ENCODE data around the gene ECHDC3.

ECHDC3 gene

DNA sequence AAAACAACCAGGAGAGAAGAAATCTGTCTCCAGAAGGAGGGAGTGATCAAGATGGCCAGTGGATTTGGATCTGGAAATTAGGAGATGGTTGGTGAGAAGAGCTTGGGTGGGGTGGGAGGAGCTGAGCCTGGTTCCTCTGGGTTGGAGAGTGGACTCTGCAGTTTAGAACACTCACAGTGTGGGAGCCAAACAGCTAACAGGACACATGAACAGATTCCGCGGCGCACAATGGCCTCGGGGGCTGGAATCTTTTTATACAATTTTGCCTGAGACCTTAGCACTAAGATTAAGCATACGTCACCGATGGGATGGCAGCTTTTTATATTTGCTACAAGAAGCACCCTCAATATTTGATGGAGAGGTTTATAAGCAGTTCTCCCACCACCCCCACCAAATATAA lies 2.9 kb downstream of the ECHDC3 start:
- Histone ChIP-seq H3K79me1 (ENCODE audit: low read depth, low read length) (no peaks in the 10 kb centered on the region), H3K4me2 (ENCODE audit: insufficient read depth, low read length, poor library complexity, severe bottlenecking) (no peak overlapping the region), H3K4ac (ENCODE audit: low read length) (no peak overlapping the region), H3K4me1 (ENCODE audit: control insufficient read depth in 2 of 2, insufficient read depth in 1 of 2, low read depth in 1 of 2, low read length in 2 of 2) (peaks cover 0 to 3% of the 10 kb centered on the region in 2 donors), H2BK12ac (ENCODE audit: low read length) (no peak overlapping the region), H4K8ac (ENCODE audit: low read depth, low read length) (no peak overlapping the region), H4K91ac (ENCODE audit: low read depth, low read length, poor library complexity) (no peak overlapping the region), H3K4me3 (ENCODE audit: low read length in 2 of 2) (no peak overlapping the region), H3K9ac (ENCODE audit: low read depth, low read length, poor library complexity) (no peak overlapping the region), H2AK5ac (ENCODE audit: low read depth, low read length) (no peak overlapping the region), H2AFZ (ENCODE audit: low read length) (no peak overlapping the region), H3K18ac (ENCODE audit: low read length) (no peak overlapping the region), H3K27me3 (ENCODE audit: control insufficient read depth in 3 of 3, insufficient read depth in 3 of 3, low read depth in 1 of 3, low read length in 3 of 3) (peaks cover 0 to 18% (median 3%) of the 10 kb centered on the region in 3 experiments), H3K9me3 (replicated peaks in 1 of 2; ENCODE audit: control insufficient read depth in 2 of 2, insufficient read depth in 1 of 2, low read depth in 1 of 2, low read length in 2 of 2) (peaks cover 0 to 2% of the 10 kb centered on the region in 2 donors), H3K14ac (ENCODE audit: low read length) (no peak overlapping the region), H3K36me3 (replicated peaks in 1 of 2; ENCODE audit: control insufficient read depth in 2 of 2, insufficient read depth in 2 of 2, low read length in 2 of 2) (no peaks in the 10 kb centered on the region), H3K23ac (ENCODE audit: low read depth, low read length, poor library complexity) (no peak overlapping the region), H3K27ac (replicated peaks; ENCODE audit: low read length) (no peak overlapping the region), H2BK5ac (ENCODE audit: low read length) (no peak overlapping the region), H2BK120ac (ENCODE audit: low read depth, low read length) (no peak overlapping the region), H2BK15ac (ENCODE audit: low read length) (no peak overlapping the region)
- DNase-seq (ENCODE audit: low spot score): no peak
- WGBS, 2 donors (ENCODE audit: extremely low coverage in 2 of 2, insufficient read length in 2 of 2, insufficient replicate concordance in 1 of 2): no CpG with 5 or more reads among the region's 6 CpGs

DNA sequence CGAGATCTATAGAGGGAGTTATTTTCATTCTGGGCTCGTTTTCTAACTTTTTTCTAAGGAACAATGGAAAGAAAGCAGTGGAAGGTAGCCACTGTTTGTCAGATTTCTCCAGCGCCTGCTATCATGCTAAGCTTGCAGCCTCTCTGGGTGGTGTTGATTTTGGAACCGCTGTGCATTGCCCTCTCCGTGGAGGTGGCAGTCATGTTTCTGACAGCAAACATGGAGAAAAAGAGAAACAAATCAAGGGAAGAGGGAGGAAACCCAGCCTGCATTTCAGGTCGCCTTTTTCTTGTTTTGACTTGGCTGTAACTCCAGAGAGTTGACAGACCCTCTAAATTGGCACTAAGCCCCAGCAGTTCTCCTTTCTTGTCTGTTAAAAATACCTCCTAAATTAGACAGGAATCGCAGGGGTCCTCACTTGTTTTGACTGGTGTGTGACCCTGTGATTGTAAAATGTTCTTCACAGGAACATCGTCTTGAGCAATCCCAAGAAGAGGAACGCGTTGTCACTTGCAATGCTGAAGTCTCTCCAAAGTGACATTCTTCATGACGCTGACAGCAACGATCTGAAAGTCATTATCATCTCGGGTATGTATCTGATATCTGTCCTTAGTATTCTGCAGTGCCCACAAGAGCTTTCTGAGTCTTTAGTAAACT lies 4.8 kb downstream of the ECHDC3 start:
- H4K91ac ChIP-seq (ENCODE audit: low read depth, low read length, poor library complexity): no peak overlapping the region
- H3K79me1 ChIP-seq (ENCODE audit: low read depth, low read length): no peaks in the 10 kb centered on the region
- H2BK12ac ChIP-seq (ENCODE audit: low read length): no peak overlapping the region
- peaks cover 0 to 21% (median 3%) of the 10 kb centered on the region in 3 experiments for H3K27me3 ChIP-seq (ENCODE audit: control insufficient read depth in 3 of 3, insufficient read depth in 3 of 3, low read depth in 1 of 3, low read length in 3 of 3)
- H2AK5ac ChIP-seq (ENCODE audit: low read depth, low read length): no peak overlapping the region
- H2BK15ac ChIP-seq (ENCODE audit: low read length): no peak overlapping the region
- no peaks in the 10 kb centered on the region for H3K4me1 ChIP-seq (ENCODE audit: control insufficient read depth in 2 of 2, insufficient read depth in 1 of 2, low read depth in 1 of 2, low read length in 2 of 2)
- WGBS, 2 donors (ENCODE audit: extremely low coverage in 2 of 2, insufficient read length in 2 of 2, insufficient replicate concordance in 1 of 2): no CpG with 5 or more reads among the region's 13 CpGs
- no peak overlapping the region for H3K9ac ChIP-seq (ENCODE audit: low read depth, low read length, poor library complexity)
- H2BK5ac ChIP-seq (ENCODE audit: low read length): no peak overlapping the region
- H3K23ac ChIP-seq (ENCODE audit: low read depth, low read length, poor library complexity): no peak overlapping the region
- no peak overlapping the region for H3K4ac ChIP-seq (ENCODE audit: low read length)
- DNase-seq (ENCODE audit: low spot score): no peak
- no peaks in the 10 kb centered on the region for H3K36me3 ChIP-seq (replicated peaks in 1 of 2; ENCODE audit: control insufficient read depth in 2 of 2, insufficient read depth in 2 of 2, low read length in 2 of 2)
- H3K4me2 ChIP-seq (ENCODE audit: insufficient read depth, low read length, poor library complexity, severe bottlenecking): no peak overlapping the region
- H2BK120ac ChIP-seq (ENCODE audit: low read depth, low read length): no peak overlapping the region
- H3K4me3 ChIP-seq (ENCODE audit: low read length in 2 of 2): no peak overlapping the region
- H3K27ac ChIP-seq (replicated peaks; ENCODE audit: low read length): no peak overlapping the region
- H3K14ac ChIP-seq (ENCODE audit: low read length): no peak overlapping the region
- H2AFZ ChIP-seq (ENCODE audit: low read length): no peak overlapping the region
- H4K8ac ChIP-seq (ENCODE audit: low read depth, low read length): no peak overlapping the region
- no peak overlapping the region for H3K18ac ChIP-seq (ENCODE audit: low read length)
- H3K9me3 ChIP-seq (replicated peaks in 1 of 2; ENCODE audit: control insufficient read depth in 2 of 2, insufficient read depth in 1 of 2, low read depth in 1 of 2, low read length in 2 of 2): peaks cover 0 to 2% of the 10 kb centered on the region in 2 donors

DNA sequence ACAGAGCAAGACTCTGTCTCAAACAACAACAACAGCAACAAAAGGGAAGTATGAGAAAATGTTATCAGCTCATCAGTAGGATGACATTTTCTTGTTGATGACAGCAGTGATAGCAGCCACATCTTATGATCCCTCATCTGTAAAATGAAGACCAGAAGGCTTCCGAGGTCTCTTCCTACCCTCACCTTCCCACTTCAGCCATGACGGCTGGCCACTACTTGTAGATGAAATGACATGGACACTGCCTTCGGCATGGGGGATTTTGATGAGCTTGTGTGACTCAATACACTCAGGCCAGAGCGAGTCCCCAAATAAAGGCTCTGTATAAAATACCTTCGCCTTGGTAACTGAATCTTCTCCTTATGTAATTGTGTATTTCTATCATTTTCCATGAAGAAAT lies 6.7 kb downstream of the ECHDC3 start:
- Histone ChIP-seq H2BK5ac (ENCODE audit: low read length) (no peak overlapping the region), H3K27me3 (ENCODE audit: control insufficient read depth in 3 of 3, insufficient read depth in 3 of 3, low read depth in 1 of 3, low read length in 3 of 3) (peaks cover 0 to 14% (median 0%) of the 10 kb centered on the region in 3 experiments), H4K8ac (ENCODE audit: low read depth, low read length) (no peak overlapping the region), H2BK15ac (ENCODE audit: low read length) (no peak overlapping the region), H3K79me1 (ENCODE audit: low read depth, low read length) (no peaks in the 10 kb centered on the region), H3K4me2 (ENCODE audit: insufficient read depth, low read length, poor library complexity, severe bottlenecking) (no peak overlapping the region), H3K4me1 (ENCODE audit: control insufficient read depth in 2 of 2, insufficient read depth in 1 of 2, low read depth in 1 of 2, low read length in 2 of 2) (no peaks in the 10 kb centered on the region), H2AFZ (ENCODE audit: low read length) (no peak overlapping the region), H4K91ac (ENCODE audit: low read depth, low read length, poor library complexity) (no peak overlapping the region), H3K23ac (ENCODE audit: low read depth, low read length, poor library complexity) (no peak overlapping the region), H3K14ac (ENCODE audit: low read length) (no peak overlapping the region), H3K27ac (replicated peaks; ENCODE audit: low read length) (no peak overlapping the region), H2AK5ac (ENCODE audit: low read depth, low read length) (no peak overlapping the region), H3K18ac (ENCODE audit: low read length) (no peak overlapping the region), H3K9me3 (replicated peaks in 1 of 2; ENCODE audit: control insufficient read depth in 2 of 2, insufficient read depth in 1 of 2, low read depth in 1 of 2, low read length in 2 of 2) (no peaks in the 10 kb centered on the region), H3K4ac (ENCODE audit: low read length) (no peak overlapping the region), H3K9ac (ENCODE audit: low read depth, low read length, poor library complexity) (no peak overlapping the region), H2BK12ac (ENCODE audit: low read length) (no peak overlapping the region), H3K36me3 (replicated peaks in 1 of 2; ENCODE audit: control insufficient read depth in 2 of 2, insufficient read depth in 2 of 2, low read length in 2 of 2) (no peaks in the 10 kb centered on the region), H3K4me3 (ENCODE audit: low read length in 2 of 2) (no peak overlapping the region), H2BK120ac (ENCODE audit: low read depth, low read length) (no peak overlapping the region)
- no CpG with 5 or more reads among the region's 5 CpGs for WGBS, 2 donors (ENCODE audit: extremely low coverage in 2 of 2, insufficient read length in 2 of 2, insufficient replicate concordance in 1 of 2)
- no peak for DNase-seq (ENCODE audit: low spot score)

DNA sequence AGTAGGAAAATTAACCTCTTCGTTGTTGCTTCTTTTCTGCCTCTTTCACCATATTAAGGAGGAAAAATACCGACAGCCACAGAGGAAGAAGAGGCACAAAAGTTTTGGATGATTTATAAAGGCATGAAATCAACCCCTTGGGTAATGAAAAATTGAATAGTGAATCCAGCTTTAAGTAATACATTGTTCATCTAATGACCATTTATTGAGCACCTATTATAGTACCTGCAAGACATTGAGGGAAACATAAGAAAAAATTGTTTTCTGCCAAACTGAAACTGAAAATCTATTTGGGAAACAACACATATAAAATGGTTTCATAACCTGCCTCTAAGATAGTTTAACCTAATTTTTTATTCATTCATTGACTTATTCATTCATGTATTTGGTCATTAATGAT lies 8.2 kb downstream of the ECHDC3 start:
- Histone ChIP-seq H3K4ac (ENCODE audit: low read length) (no peak overlapping the region), H4K8ac (ENCODE audit: low read depth, low read length) (no peak overlapping the region), H3K4me2 (ENCODE audit: insufficient read depth, low read length, poor library complexity, severe bottlenecking) (no peak overlapping the region), H3K14ac (ENCODE audit: low read length) (no peak overlapping the region), H2AK5ac (ENCODE audit: low read depth, low read length) (no peak overlapping the region), H3K27ac (replicated peaks; ENCODE audit: low read length) (no peak overlapping the region), H3K9me3 (replicated peaks in 1 of 2; ENCODE audit: control insufficient read depth in 2 of 2, insufficient read depth in 1 of 2, low read depth in 1 of 2, low read length in 2 of 2) (no peaks in the 10 kb centered on the region), H3K4me3 (ENCODE audit: low read length in 2 of 2) (no peak overlapping the region), H3K36me3 (replicated peaks in 1 of 2; ENCODE audit: control insufficient read depth in 2 of 2, insufficient read depth in 2 of 2, low read length in 2 of 2) (no peaks in the 10 kb centered on the region), H3K79me1 (ENCODE audit: low read depth, low read length) (no peaks in the 10 kb centered on the region), H3K4me1 (ENCODE audit: control insufficient read depth in 2 of 2, insufficient read depth in 1 of 2, low read depth in 1 of 2, low read length in 2 of 2) (peaks cover 0 to 3% of the 10 kb centered on the region in 2 donors), H3K9ac (ENCODE audit: low read depth, low read length, poor library complexity) (no peak overlapping the region), H3K27me3 (ENCODE audit: control insufficient read depth in 3 of 3, insufficient read depth in 3 of 3, low read depth in 1 of 3, low read length in 3 of 3) (peaks cover 0 to 3% (median 0%) of the 10 kb centered on the region in 3 experiments), H4K91ac (ENCODE audit: low read depth, low read length, poor library complexity) (no peak overlapping the region), H3K18ac (ENCODE audit: low read length) (no peak overlapping the region), H2BK5ac (ENCODE audit: low read length) (no peak overlapping the region), H2BK12ac (ENCODE audit: low read length) (no peak overlapping the region), H2BK15ac (ENCODE audit: low read length) (no peak overlapping the region), H2BK120ac (ENCODE audit: low read depth, low read length) (no peak overlapping the region), H3K23ac (ENCODE audit: low read depth, low read length, poor library complexity) (no peak overlapping the region), H2AFZ (ENCODE audit: low read length) (no peak overlapping the region)
- no CpG with 5 or more reads among the region's 2 CpGs for WGBS, 2 donors (ENCODE audit: extremely low coverage in 2 of 2, insufficient read length in 2 of 2, insufficient replicate concordance in 1 of 2)
- no peak for DNase-seq (ENCODE audit: low spot score)

All from neuronal stem cell (in vitro differentiated cells).